T47D (cell line): ENCODE measurements around the gene PRR15.
A peak's percentile ranks its signal among the peaks of the same experiment; 100 is the strongest.
"Not testable (repeated sequence)": the region's sequence is repeated elsewhere in the genome, so short reads cannot be mapped to it uniquely, and the experiment has no call there.

Experiments used
- DNase-seq, 2 experiments: peaks; one replicate each; pipeline versions ENCODE4 v3.0.0 to v3.0.0-alpha.2; 2011 to 2012; ENCODE audit warnings: low read depth in 1 of 2, low spot score in 1 of 2
- JUND ChIP-seq: IDR thresholded peaks from 2 replicates; pipeline ENCODE4 v1.6.1; 2012; ENCODE audit warnings: low read depth
- in situ Hi-C: cut with HindIII; loops from 2 replicates; pipeline ENCODE4 v1.10.0; 2016; ENCODE audit warnings: low sequenced_read_pairs, low pct_unique_long_range_greater_than_20kb

The PRR15 gene, protein sequence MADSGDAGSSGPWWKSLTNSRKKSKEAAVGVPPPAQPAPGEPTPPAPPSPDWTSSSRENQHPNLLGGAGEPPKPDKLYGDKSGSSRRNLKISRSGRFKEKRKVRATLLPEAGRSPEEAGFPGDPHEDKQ

DNA sequence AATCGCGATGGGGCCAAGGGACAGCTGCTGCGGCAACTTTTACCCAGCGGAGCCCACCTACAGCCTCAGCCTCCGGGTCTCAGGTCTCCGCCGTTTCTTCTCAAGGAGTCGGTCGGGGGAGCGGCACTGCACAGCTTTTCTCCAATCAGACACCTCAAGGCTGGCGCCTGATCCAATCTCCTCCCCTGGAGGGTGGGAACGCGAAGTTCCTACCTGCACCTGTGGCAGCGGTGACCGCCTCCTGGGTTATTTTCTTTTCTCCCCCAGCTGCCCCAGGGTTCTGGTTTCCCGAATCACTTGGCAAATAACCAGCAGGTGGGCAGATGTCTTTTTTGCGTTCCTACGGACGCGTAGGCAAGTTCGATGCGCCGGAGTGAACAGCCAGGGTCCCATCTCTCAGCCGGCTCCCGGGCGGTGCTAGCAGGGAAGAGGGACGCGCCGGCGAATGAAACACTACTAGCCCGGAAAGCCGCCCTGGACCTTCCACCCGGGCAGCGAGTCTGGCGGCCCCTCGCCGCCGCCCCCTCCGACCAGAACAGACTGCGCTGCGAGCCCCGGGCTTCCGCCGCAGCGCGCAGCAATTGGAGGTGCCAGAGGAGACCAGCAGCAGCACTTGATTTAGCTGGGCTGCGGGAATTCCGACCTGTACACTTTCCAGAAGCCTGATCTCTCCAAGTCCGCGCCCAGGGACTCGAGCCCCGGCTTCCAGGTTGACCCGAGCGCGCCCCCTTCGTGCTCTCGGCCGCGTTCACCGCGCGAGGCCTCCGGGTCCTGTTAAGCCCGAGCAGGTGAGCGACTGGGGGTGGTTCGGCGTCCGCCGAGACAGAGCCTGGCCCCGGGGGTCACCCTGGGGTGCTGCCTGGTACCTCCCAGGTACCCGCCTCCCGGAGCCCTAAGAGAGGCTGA is at the start of gene PRR15:
PRR15 (plus strand) TSS at position 246 of the 906 bp plus-strand sequence. CDS start 2,495 bp downstream, outside the sequence.
- no peak for TF ChIP-seq JUND
- DNase-seq: peak; percentile 90 to 99
- in situ Hi-C loops: no loop called here

DNA sequence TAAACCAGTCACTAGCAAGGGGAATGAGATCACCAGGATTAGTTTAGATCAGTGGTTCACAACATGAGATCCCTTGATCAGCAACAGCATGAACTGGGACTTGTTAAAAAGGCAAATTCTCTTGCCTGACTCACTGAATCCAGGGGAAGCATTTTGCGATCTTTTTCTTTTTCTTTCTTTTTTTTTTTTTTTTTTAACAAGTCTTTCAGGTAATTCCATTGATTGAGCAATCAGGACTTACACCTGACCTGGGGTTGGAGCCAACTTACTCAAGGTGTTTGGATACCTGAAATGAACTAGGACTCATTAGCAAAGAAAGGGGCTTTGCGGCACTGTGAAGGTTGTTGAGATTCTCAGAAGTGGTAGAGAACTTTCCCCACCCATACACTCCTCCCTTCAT is 47.1 kb upstream of the PRR15 start:
- in situ Hi-C loops: no loop called here
- DNase-seq: peak in 1 of 2 experiments; percentile 9
- TF ChIP-seq JUND: no peak

DNA sequence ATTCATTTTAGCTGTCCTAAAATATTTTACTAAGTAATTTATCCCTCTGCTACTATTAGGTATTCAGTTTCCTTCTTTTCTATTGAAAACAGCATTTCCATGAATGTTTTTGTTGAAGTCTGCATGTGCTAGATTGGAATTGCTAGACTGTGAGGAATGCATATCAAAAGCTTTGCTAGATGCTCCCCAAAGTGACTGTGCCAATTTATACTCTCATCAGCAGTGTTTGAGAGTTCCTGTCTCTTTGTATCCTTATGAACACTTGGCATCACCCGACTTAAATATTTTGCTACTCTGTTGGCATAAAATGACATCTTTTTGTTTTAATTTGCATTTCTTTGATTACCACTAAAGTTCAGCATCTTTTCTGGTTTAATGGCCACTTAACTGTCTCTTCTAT is 45.0 kb upstream of the PRR15 start:
- DNase-seq: no peak
- no peak for TF ChIP-seq JUND
- in situ Hi-C loops: no loop called here

DNA sequence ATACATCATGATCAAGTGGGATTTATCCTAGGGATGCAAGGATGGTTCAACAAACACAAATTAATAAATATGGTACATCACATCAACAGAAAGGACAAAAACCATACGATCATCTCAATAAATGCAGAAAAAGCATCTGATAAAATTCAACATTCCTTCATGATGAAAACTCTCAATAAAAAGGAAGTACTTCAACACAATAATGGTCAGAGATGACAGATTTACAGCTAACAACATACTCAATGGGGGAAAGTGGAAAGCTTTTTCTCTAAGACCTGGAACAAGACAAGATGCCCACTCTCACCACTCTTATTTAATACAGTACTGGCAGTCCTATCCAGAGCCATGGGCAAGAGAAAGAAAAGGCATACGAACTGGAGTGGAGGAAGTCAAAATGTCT is 39.9 kb upstream of the PRR15 start:
- no peak for TF ChIP-seq JUND
- no peak for DNase-seq
- in situ Hi-C loops: no loop called here

DNA sequence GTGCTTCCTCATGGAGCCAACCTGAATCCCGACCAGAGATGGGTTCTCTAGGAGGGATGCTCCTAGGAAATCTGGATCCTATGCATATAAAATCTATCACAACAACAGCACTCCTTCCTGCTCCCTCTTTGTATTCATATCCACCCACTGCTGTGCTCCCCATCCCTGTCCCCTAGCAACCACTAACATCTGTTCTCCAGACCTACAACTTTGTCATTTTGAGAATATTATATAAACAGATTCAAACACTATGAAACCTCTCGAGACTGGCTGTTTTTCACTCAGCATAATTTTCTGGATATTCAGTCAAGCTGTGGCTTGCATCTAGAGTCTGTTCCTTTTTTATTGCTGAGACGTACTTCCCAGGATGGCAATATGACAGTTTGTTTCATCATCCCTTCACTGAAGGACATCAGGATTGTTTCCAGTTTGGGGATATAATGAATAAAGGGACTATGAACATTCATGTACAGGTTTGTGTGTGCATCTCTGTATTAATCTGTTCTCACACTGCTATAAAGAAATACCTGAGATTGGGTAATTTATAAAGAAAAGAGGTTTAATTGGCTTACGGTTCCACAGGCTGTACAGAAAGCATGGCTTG is 36.0 kb upstream of the PRR15 start:
- in situ Hi-C loops: no loop called here
- DNase-seq: no peak
- no peak for TF ChIP-seq JUND

DNA sequence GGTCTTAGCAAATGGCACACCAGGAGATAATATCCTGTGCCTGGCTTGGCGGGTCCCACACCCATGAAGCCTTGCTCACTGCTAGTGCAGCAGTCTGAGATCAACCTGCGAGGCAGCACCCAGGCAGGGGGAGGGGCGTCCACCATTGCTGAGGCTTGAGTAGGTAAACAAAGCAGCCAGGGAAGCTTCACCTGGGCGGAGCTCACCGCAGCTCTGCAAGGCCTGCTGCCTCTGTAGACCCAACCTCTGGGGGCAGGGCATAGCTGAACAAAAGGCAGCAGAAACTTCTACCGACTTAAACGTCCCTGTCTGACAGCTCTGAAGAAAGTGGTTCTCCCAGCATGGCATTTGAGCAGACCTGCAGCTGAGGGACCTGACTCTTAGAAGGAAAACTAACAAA is 35.1 kb upstream of the PRR15 start:
- in situ Hi-C loops: not testable (repeated sequence)

DNA sequence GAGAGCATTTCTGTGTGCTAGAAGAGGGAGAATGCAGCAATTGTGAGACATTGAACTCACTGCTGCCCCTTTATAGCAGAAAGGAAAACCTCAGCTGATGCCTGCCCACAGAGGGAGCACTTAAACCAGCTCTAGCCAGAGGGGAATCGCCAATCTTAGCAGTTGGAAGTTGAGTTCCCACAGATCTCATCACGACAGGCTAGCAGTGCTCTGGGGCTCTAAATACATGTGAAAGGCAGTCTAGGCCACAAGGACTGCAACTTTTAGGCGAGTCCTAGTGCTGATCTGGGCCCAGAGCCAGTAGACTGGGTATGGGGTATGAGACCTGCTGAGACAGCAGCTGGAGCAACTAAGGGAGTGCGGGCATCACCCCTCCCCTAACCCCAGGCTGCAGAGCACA is 25.2 kb upstream of the PRR15 start:
- TF ChIP-seq JUND: no peak
- DNase-seq: no peak
- in situ Hi-C loops: no loop called here

More for the DNA sequence above, 35.1 kb upstream of the PRR15 start:
- not testable (repeated sequence) for DNase-seq

DNA sequence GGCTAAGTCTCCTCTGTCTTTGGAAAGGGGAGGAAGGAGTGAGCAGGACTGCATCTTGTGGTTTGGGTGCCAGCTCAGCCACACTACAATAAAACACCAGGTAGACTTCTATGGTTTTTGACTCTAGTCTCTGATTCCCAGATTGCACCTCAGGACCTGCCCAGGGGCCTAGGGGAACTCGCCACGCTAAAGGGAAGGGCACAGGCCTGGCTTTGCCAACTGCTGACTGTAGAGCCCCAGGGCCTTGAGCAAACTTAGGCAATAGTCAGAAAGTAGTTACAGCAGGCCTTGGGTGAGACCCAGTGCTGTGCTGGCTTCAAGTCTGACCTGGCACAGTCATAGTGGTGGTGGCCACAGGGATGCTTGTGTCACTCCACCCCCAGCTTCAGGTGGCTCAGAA is 24.2 kb upstream of the PRR15 start:
- DNase-seq: peak in 1 of 2 experiments; percentile 62
- in situ Hi-C loops: no loop called here
- no peak for TF ChIP-seq JUND

DNA sequence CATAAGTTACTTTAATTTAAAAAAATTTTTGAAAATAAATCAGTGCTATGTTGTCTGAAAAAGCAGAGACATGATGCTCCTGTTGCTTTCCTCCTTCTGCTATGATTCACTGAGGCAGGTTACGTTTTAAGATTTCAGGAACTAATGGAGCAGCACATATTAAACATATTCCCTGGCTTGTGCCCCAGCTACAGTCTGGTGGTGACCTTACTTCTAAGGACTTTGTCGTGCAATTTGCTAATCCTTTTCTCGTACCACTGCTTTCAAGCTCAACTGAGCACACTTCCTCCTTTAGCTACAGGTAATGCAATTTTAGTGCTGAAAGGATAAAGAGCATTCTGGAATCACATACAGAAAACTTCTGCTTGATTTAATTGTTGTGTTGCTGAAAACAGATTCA is 16.2 kb upstream of the PRR15 start:
- in situ Hi-C loops: no loop called here
- no peak for DNase-seq
- TF ChIP-seq JUND: no peak

DNA sequence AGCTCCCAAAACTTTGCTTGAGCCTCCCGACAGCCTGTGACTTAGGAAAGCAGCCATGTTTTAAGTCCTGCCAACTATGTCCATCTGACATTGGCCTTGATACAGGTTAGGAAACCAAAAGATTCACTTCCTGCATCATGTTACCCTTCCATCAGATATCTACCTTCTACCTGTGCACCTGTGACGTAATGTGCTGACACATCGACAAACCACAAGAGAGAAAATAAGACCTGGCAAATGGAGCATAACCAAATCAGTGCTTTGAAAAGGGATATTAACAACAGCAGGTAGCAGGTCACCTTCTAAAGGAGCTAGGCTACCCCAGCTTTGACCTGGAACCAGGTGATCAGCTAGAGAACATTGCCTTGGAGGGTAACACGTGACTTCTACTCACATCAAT is 14.8 kb upstream of the PRR15 start:
- no peak for TF ChIP-seq JUND
- peak in 1 of 2 experiments; percentile 29 for DNase-seq
- in situ Hi-C loops: no loop called here

DNA sequence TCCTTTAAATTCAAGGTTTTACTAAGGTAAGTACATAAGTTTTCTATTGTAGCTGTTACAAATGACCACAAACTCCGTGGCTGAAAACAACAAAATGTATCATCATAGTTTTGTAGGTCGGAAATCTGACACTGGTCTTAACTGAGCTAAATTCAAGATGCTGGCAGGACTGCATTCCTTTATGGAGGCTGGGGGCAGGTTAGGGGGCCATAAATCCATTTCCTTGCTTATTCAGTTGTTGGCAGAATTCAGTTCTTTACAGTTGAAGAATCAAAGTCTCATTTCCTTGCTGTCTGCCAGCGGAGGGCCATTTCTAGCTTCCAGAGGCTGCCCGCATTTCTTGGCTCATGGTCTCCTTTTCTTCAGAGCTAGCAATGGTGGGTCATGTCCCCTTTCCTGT is 11.2 kb upstream of the PRR15 start:
- no peak for TF ChIP-seq JUND
- in situ Hi-C loops: no loop called here
- no peak for DNase-seq

DNA sequence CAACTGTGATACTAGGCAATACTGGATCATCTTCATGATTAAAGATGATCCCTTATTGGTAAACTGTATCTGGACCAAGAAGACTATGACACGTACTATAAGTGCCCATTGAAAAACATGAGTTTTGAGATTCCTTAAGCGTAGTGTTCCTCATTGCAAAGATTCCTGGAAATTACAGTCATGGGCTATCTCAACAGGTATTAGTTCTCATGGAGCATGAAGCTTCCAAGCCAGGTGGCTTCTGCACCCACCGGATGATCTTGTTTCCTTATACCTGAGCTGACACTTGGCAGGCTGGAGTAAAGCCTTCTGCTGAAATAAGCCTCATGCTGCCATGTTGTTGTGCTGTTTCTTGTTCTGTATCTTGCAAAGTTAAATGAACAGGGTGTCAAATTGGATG is 8.6 kb upstream of the PRR15 start:
- no peak for DNase-seq
- TF ChIP-seq JUND: no peak
- in situ Hi-C loops: no loop called here
